ENCODE results near the gene CYP3A7.
"Not testable (repeated sequence)": the region's sequence is repeated elsewhere in the genome, so short reads cannot be mapped to it uniquely, and the experiment has no call there.

Gene CYP3A7

DNA sequence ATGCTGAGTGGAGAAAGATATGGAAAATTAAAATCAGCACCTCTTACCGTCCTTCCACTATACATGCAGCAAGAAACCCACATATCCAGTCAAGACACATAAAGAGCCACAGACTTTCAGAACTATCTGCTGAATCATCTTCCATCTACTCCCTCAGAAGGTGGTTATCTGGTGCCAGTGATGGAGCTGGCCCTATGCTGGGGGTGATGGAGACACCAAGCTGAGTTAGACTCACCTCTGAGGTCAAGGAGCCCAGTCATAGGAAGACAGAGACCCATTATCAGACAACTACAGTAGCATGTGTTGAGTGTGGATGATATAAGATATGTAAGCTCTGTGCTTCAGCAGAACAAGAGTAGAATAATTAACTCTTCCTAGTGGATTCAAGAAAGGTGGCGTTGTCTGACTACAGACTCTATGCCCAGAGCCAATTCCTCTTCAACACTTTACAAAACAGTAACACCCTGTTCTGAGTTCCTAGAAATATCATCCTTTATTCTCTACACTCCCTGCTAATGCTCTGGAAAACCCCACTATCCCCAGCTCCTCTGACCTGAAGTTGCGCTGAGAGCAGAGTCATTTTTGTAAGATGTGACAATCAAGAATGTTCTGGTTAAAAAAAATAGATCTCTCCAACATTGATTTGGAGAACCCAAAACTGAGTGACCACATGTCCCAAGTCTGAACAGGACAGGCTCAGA lies 69.5 kb downstream of the CYP3A7 start:
- no peak for DNase-seq

DNA sequence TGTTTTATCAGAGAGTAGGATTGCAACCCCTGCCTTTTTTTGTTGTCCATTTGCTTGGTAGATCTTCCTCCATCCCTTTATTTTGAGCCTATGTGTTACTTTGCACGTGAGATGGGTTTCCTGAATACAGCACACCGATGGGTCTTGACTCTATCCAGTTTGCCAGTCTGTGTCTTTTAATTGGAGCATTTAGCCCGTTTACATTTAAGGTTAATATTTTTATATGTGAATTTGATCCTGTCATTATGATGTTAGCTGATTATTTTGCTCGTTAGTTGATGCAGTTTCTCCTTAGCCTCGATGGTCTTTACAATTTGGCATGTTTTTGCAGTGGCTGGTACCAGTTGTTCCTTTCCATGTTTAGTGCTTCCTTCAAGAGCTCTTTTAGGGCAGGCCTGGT lies 77.1 kb downstream of the CYP3A7 start:
- DNase-seq: not testable (repeated sequence)
